GM19324 (cell line): ENCODE results near the gene L3MBTL4.
"Not testable (repeated sequence)": the region's sequence is repeated elsewhere in the genome, so short reads cannot be mapped to it uniquely, and the experiment has no call there.

Experiments
- ATAC-seq: cut with Tn5 transposase; IDR thresholded peaks from one replicate; pipeline ENCODE4 v1.9.1; 2021; ENCODE audit warnings: mild to moderate bottlenecking, moderate library complexity; ENCODE audit not compliant: unreplicated experiment, low FRiP score

Gene L3MBTL4

DNA sequence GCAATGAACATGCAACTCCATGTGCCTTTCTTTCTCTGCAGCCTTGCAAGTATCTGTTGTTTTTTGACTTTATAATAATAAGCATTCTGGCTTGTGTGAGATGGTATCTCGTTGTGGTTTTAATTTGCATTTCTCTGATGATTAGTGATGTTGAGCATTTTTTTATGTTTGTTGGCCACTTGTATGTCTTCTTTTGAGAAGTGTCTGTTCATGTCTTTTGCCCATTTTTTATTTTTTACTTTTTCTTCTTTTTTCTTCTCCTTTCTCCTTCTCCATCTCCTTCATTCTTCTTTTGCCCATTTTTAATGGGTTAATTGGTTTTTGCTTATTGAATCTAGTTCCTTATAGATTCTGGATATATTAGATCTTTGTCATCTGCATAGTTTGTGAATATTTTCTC, 155.4 kb downstream of the L3MBTL4 start:
- not testable (repeated sequence) for ATAC-seq

DNA sequence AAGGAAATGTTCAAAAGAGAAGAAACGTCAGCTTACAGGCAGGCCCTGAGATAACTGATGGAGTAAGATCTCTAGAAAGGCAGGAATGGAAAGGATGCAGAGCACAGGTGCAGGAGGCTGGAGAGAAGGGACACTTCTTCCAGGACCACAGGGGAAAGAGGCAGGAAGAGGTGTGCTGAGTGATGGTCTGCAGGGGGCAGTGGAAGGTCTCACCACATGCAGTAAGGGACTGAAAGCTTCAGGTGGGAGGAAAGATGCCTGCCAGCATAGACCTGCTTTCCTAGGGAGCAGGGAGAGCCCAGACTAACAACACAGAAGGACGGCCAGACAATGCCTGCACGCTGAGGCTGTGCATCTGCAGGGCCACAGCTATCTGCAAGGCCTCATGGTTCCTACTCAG, 156.8 kb downstream of the L3MBTL4 start:
- no peak for ATAC-seq

DNA sequence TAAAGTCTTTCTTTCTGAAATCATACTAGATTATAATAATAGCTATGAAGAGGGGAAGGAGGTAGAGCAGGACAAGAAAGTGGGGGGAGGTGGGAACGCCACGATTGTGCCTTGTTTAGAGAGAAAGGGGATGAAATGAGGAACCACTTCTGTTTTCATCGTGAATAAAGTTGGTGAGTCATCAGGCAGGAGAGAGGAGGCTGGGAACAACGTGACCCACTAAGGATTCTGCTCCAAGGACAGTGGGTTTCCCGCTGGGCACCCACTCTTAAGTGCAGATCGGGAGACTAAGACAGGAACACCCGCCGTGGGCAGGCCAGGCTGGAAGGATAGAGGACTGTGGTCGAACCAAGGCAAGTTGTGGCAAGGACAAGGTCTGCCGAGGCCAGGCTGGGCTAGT, 158.2 kb downstream of the L3MBTL4 start:
- ATAC-seq: no peak

DNA sequence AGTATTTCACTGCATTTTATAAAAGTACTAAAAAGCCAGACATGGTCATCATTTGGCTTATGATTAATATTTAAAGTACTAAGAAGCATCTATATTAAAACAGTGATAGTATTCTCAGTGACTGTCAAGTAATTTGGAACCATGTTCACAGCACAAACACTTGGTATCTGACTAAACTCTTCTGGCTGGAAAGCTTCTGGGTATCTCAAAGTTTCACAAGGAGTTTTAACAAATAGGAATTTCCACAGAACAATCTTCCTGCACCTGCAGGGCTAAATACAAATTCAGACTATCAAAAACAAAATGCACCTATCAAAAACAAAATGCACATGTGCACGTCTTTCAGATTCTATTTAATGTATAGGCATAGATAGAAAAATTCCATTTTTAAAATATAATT, 158.8 kb downstream of the L3MBTL4 start:
- ATAC-seq: no peak

DNA sequence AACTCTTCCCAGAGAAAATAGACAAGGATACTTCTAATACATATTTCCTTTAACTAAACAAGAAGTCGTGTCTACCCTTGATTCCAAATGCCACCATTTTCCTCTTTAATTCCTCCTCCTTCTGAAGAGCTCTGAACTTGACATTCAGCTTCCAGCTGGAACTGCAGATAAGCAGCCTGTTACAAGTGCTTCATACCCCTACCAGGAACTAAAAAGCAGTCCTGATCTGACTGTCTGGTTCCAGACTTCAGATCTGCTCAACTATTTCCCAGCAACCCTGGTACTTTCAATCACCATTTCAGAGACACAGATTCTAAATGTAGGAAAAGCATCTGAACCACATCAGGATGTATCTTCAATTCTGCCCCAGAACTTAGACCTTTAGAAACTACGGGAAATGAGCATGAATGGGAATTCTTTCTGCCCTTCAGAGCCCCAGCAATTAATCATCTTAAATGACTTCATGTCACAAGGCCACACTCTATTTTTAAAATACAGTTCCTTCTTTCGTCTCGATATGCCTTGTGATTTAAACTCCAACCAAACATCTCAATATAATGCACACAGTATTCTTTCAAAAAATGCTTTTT, 159.5 kb downstream of the L3MBTL4 start:
- ATAC-seq: no peak

DNA sequence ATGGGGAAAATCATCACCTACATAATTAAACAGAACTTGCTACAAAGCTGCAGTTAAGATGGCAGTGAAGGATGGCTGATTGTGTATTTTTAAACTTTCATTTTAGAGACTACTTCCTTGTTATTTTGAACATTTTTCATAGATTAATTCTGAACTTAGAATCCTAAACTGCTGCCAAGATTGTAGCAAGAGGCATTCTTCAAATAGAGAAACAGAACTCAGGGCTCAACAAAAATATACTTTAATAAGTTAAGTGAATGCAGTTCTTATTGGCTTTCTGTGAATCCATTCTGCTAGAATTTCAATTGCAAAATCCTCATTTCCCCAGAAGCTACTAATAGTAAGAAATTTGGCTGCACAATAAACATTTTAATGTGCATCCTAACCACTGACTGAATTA, 160.3 kb downstream of the L3MBTL4 start:
- ATAC-seq: no peak

DNA sequence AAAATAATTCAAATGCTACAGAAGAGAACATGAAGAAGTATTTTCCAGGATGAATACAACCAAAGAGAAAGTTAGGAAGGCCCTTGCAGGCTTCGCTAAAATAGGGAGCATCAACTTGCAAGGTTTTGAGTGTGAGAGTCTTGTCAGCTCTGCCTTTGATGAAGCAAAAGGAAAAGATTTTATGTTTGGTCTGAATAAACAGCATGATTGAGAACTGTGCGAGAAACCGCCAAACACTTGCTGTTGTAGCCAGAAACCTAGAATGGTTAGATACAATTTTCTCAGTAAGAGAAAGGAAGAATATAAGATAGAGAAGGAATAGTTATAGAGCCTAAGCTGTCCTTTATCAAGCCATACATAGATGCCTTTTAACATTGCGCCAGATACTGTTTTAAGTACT, 163.6 kb downstream of the L3MBTL4 start:
- ATAC-seq: no peak

DNA sequence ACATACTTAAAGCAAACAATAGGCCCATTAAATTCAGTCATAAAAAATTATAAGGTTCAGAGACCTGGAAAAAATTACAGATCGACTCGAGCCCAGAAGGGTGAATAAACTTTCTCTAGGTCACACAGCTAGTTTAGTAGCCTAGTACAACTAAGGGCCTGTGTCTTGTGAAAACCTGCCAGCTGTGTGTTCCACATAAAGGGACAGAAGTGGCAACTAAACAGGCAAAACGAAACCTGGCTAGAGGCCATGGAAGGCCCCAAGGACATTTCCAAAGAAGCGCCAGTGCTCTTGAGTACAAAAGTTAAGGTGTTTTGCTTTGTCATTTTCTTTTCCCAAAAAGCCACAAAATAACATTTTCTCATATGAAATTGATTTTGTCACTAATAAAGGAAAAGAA, 164.9 kb downstream of the L3MBTL4 start:
- no peak for ATAC-seq

DNA sequence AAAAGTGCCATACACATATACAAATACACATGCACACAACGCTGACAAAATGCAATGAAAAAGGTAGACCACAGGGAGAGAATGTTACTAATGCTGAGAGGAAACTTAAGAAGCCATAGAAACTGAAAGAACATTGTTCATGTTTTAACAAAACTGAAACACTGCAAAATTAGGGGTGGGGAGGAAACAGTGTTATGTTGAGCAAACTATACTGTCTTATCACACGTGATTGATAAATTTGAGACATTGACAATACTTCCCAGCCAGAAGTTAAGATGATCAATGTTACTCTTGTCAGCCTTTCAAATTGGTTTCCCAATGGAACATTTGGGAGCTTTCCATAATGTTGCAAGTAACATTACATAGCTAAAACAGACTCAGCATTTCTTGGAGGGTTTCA, 165.5 kb downstream of the L3MBTL4 start:
- peak; percentile 93 for ATAC-seq

DNA sequence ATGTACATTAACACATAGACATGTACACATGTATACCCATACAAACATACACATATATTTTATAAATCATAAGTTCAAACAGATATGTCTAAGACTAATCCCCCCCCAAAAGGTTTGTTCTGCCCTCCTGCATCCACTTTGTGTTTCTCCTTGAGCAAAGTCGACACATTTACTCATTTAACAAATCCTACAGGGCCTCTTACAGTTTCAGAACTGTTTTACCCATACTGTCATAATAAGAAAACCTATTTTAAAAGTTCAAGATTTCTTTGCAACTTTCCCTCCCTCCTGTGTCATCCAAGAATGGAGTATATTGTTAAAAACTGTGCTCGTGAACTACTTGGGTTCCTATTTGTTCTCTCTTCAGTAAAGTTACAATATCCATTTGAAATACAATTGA, 166.7 kb downstream of the L3MBTL4 start:
- ATAC-seq: no peak

DNA sequence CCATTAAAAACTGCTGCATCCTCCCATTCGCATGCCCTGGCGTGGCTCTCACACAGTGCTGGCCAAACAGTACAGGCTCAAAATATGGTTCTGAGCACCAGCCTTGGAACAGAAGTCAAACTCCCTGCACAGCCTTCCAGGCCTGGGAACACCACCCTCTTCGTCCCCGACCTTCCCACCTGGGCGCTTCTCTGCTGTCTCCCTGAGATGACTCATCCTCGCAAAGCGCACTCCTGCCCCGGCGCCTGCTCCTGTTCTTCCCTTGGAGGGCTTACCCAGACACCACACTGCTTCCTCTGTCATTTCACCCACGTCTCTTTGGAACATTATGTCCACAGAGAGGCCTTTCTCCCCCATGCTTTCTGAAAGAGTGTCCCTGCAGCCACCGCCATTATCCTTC, 172.7 kb downstream of the L3MBTL4 start:
- ATAC-seq: no peak

DNA sequence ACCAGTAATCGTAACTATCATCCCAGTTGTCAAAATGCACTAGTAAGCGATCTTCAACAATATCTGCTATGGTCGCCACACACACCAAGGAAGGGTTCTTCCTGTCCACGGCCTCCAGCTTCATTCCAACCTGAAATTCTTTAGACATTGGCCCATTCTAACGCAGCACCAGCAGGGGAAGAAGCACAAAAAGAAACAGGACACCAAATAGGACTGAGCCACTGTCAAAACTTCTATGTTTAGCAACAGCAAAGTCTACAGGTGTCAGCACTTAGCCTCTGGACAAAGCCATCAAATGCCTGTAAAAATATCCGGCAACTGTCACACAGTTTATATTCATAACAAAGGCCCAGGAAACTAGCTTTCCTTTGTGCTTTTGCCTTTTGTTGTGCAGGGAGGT, 175.0 kb downstream of the L3MBTL4 start:
- no peak for ATAC-seq

DNA sequence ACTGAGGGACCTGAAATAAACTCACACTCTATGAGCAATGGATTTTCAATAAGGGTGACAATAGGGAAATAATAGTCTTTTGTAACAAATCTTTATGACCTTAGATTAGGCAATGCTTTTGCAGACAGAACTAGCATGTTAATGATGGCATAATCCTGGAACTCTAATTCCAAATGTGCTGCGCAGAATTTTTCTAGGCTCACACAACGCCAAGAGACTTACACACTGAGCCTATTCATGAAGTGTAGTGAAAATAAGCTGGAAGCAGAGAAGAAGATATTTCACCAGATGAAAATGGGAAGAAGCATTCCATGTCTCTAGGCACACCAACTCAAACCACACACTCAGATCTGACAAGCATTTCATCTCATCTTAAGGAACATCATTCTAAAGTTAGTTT, 178.5 kb downstream of the L3MBTL4 start:
- no peak for ATAC-seq

DNA sequence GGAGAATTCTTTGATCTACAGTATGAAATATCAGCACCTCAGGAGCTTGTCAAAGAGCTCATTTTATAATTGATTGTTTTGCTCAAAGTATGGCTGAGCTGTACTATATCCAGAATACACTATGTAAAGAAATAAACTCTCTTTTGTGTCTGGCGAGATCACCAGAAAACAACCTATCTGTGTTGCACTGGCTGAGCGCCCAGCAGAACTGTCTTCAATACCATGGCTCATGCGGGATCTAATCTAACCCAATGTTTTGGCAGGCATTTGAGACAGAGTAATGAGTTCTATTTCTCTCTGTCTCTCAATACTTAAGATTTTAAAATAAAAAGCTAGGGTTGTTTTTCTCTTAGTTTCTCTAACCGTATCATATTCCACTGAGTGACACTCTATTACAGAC, 192.4 kb downstream of the L3MBTL4 start:
- ATAC-seq: no peak

DNA sequence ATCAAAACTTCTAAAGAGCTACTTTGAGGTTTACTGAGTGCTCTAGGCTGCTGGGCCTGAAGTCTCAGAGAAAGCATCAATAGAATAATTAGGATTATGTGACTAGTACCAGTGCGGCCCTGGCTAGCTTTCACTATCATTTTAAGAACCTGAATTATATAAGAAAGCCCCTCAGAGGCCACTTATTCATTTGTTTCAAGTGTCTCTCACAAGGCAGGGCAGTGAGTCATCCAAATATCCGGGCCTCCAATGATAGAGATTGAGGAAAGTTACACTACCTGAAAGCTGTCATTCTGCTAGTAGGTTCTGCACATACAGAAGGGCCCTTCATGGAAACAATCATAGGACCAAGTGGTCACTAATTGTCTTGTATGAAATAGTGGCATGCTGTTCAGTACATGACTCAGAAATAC, 193.1 kb downstream of the L3MBTL4 start:
- ATAC-seq: no peak

DNA sequence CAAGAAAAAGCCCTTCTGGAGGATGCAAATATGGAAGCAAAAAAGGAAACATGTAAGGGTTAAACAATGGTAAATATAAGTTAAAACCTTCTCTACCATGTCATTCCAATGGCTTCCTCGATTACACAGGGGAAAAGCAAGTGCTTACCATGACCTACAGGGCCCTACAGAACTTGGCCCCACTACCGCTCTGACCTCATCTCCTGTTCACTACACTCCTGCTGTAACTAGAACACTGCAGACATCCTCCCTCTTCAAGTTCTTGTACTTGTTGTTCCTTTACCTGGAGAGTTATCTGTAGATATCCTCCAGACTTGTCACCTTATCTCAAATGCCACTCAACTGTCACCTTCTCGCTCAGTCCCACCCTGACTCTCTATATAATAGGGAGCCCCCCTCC, 194.6 kb downstream of the L3MBTL4 start:
- ATAC-seq: no peak

DNA sequence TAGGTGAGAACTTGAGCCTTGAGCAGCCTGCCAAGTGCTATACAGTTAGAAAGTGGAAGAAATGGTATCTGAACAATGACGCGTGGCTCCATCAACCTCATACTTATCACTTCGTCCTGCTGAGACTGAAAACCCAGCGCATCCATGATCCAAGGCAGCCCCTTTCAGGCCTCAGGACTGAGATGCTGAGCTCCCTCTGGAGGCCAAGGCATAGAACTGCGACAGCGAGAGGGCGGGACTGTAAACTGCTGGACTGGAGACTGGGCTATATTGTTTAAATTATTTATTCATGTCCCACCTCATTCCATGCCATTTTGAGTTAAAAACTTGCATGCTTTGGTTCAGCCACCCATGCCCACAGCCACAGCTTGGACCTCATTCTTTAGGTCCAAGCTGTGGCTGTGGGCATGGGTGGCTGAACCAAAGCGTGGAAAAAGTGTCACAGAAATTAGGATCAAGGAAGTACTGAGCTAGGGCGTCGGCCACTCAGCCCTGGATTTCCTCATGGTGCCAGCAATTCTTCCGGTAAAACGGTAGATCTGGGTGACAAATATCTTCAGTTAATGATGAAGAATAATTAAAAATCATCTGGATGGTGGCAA, 195.5 kb downstream of the L3MBTL4 start:
- no peak for ATAC-seq

DNA sequence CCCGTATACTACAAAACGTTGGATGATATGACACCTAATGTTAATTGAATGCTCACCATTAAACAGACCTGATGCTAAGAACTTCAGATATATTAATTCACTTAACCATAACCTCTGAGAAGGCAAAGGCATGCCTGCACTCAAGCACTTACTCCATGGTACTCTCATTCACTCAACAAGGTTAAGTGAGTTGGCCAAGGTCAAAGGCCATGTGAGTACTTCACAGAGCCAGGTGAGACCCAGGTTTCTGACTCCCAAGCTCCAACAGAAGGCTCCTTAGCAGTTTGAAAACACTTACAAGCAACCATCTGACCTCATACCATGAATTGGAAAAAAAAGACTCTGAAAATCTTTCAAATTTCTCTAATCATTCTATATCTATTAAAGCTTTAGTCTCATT, 198.8 kb downstream of the L3MBTL4 start:
- ATAC-seq: no peak

DNA sequence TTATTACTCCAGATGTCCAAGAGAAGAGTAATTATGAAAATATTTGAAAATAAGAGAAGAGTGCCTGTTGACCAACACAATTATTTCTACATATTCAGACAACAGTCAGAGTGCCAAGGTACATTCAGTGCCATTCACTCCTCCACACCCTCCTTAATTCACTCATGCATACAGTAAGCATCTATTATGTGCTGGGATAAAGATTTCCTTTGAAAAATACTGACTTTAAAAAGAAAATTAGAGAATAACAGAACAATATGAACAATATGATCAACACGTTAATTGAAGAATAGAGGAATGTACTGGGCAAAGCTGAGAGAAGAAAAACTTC, 203.6 kb downstream of the L3MBTL4 start:
- no peak for ATAC-seq

DNA sequence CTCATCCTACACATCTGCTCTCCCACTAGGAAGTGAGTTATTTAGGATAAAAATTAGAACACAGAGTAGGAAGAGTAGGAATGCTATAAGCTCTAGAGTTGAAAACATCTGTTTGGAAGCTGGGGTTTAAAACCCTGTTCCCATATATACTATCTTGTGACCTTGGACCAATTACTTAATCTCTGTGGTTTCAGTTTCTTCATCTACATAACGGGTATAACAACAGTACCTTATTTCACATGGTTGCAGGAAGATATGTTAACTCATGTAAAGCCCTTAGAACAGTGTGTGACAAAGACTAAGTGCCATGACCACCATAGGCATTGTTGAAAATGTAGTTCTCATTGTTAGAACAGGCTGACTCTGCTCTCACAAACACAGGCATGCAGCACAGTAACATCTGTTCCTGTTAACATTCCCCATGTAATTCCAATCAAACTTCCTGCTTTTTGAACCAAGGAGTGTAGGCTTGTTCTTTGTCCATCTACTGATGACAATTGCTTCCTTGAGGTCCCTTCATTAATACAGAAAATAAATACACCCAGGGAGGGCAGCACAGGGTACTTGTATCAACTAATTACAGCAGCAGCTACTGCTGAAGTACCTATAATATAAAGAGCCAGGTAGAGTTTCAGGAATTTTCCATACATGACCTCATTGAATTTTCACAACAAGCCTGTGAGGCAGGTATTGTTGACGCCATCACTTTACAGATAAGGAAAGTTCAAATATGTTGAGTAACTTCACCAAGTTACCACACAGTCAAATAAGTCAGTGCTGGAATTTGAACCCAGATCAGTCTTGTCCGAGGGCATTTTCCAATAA, 204.2 kb downstream of the L3MBTL4 start:
- no peak for ATAC-seq

DNA sequence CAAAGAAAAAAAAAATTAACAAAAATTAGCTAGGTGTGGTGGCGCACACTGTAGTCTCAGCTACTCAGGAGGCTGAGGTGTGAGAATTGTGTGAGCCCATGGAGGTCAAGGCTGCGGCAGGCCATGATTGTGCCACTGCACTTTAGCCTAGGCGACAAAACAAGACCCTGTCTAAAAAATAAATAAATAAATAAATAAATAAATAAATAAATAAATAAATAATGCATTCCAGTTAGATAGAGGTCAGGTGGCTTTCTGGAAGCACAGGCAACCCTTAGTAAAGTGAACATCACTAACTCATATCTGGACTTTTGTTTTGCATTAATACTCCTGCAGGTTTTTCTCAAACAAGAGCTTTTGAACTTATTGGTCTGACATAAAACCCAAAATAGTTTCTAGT, 206.8 kb downstream of the L3MBTL4 start:
- no peak for ATAC-seq

DNA sequence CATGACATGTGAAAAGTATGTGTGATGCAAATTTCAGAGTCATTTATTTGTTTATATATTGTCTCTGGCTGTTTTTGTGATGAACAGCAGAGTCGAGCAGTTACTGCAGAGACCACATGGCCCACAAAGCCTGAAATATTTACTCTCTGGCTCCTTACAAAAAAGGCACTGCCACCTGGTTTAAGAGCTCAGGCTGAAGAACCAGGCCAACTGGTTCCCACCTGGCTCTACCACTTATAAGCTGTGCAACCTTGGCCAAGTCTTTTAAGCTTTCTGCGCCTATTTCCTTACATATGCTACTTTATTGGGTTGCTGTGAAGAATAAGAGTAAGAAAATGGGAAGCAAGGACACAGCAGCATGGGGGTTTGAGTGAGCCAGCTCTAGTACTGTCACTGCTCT, 207.6 kb downstream of the L3MBTL4 start:
- ATAC-seq: no peak
